Subcutaneous adipose tissue (tissue), 4 donors: ENCODE measurements around the gene C1orf159. TPM values are rescaled to one million over a fixed set of nuclear protein-coding genes. Genes with fewer than 3 reads are reported as not detected.

ENCODE experiments used
- CTCF ChIP-seq: fragments of 450-650 bp; IDR thresholded peaks from one replicate; pipeline ENCODE4 v1.5.1; 2016; ENCODE audit warnings: low read depth, mild to moderate bottlenecking, control low read depth, antibody characterized with exemption, moderate library complexity
- total RNA-seq, 4 donors: library from RNA; depleted of rRNA; stranded (reverse); fragments of >200 nt; gene quantifications; one replicate each; pipeline ENCODE4 v1.1.0, GENCODE V29; 2016

C1orf159 gene
- total RNA-seq, 4 donors from 2014 or later = 3.7 to 14.7 (median 7.2) TPM

GRCh38 chr1:1058921-1059493 lies 56.9 kb downstream of the C1orf159 start:
- no peak for TF ChIP-seq CTCF

GRCh38 chr1:1058088-1058905 lies 57.6 kb downstream of the C1orf159 start:
- TF ChIP-seq CTCF = no peak

GRCh38 chr1:1055841-1056736 lies 59.8 kb downstream of the C1orf159 start:
- TF ChIP-seq CTCF = no peak

- no peak for TF ChIP-seq CTCF
Observed at GRCh38 chr1:1054971-1055370, 60.9 kb downstream of the C1orf159 start.

- TF ChIP-seq CTCF = no peak
Observed at GRCh38 chr1:1054099-1054700, 61.7 kb downstream of the C1orf159 start.

GRCh38 chr1:1053682-1054081 lies 62.2 kb downstream of the C1orf159 start:
- TF ChIP-seq CTCF = no peak
